ENCODE data around the gene LEPROT.
A peak's percentile ranks its signal among the peaks of the same experiment; 100 is the strongest.

LEPROT gene

GRCh38 chr1:65422241-65423203, 2.1 kb downstream of the LEPROT start:
- Histone ChIP-seq H3K4me1 (ENCODE audit: insufficient read depth, low read length) (peaks cover 29% of the 10 kb centered on the region), H3K9me3 (ENCODE audit: insufficient read depth, low read length, severe bottlenecking) (no peaks in the 10 kb centered on the region), H3K4me3 (ENCODE audit: low read depth in 1 of 2, low read length in 2 of 2) (peak overlapping the region in 1 of 2 experiments; percentile 70; a peak in 2 of 4 replicates)

GRCh38 chr1:65423884-65424572, 3.6 kb downstream of the LEPROT start:
- H3K79me2 ChIP-seq (ENCODE audit: insufficient read depth, low read length): peaks cover 21% of the 10 kb centered on the region
- H3K4me3 ChIP-seq (ENCODE audit: low read depth in 1 of 2, low read length in 2 of 2): no peak overlapping the region
- no peak overlapping the region for H3K9ac ChIP-seq (ENCODE audit: low read depth, low read length)
- peaks cover 29% of the 10 kb centered on the region for H3K4me1 ChIP-seq (ENCODE audit: insufficient read depth, low read length)
- no peak overlapping the region for H3K4me2 ChIP-seq (ENCODE audit: insufficient read depth, low read length)
- no peak overlapping the region for H3K27ac ChIP-seq (ENCODE audit: low read length)
- TF ChIP-seq, protein P1, sequence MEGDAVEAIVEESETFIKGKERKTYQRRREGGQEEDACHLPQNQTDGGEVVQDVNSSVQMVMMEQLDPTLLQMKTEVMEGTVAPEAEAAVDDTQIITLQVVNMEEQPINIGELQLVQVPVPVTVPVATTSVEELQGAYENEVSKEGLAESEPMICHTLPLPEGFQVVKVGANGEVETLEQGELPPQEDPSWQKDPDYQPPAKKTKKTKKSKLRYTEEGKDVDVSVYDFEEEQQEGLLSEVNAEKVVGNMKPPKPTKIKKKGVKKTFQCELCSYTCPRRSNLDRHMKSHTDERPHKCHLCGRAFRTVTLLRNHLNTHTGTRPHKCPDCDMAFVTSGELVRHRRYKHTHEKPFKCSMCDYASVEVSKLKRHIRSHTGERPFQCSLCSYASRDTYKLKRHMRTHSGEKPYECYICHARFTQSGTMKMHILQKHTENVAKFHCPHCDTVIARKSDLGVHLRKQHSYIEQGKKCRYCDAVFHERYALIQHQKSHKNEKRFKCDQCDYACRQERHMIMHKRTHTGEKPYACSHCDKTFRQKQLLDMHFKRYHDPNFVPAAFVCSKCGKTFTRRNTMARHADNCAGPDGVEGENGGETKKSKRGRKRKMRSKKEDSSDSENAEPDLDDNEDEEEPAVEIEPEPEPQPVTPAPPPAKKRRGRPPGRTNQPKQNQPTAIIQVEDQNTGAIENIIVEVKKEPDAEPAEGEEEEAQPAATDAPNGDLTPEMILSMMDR (IDR thresholded peaks at IDR 0.05; ENCODE audit: borderline replicate concordance, extremely low read depth, low read length, poor library complexity, severe bottlenecking): no peak
- no peak for TF ChIP-seq EZH2 (IDR thresholded peaks at IDR 0.05; ENCODE audit: borderline replicate concordance, low read depth, low read length, severe bottlenecking)
- H3K9me3 ChIP-seq (ENCODE audit: insufficient read depth, low read length, severe bottlenecking): no peaks in the 10 kb centered on the region
- DNase-seq: no peak
- no peaks in the 10 kb centered on the region for H4K20me1 ChIP-seq (ENCODE audit: insufficient read depth, low read length)
- no peaks in the 10 kb centered on the region for H3K27me3 ChIP-seq (ENCODE audit: insufficient read depth, low read length, poor library complexity)
- no peak overlapping the region for H2AFZ ChIP-seq (ENCODE audit: low read depth, low read length)
- H3K36me3 ChIP-seq (ENCODE audit: insufficient read depth, low read length): peaks cover 27% of the 10 kb centered on the region
- ATAC-seq (ENCODE audit: insufficient read depth, low read depth): no peak

More at GRCh38 chr1:65422241-65423203, 2.1 kb downstream of the LEPROT start:
- no peaks in the 10 kb centered on the region for H4K20me1 ChIP-seq (ENCODE audit: insufficient read depth, low read length)
- peaks cover 22% of the 10 kb centered on the region for H3K36me3 ChIP-seq (ENCODE audit: insufficient read depth, low read length)
- H3K9ac ChIP-seq (ENCODE audit: low read depth, low read length): peak overlapping the region; percentile 73; the same call in 1 of the 2 replicates
- no peak overlapping the region for H2AFZ ChIP-seq (ENCODE audit: low read depth, low read length)
- ATAC-seq (ENCODE audit: insufficient read depth, low read depth) (no peak), DNase-seq (no peak)
- TF ChIP-seq, protein P1 (IDR thresholded peaks at IDR 0.05; ENCODE audit: borderline replicate concordance, extremely low read depth, low read length, poor library complexity, severe bottlenecking): no peak
- TF ChIP-seq EZH2 (IDR thresholded peaks at IDR 0.05; ENCODE audit: borderline replicate concordance, low read depth, low read length, severe bottlenecking): no peak
- H3K27me3 ChIP-seq (ENCODE audit: insufficient read depth, low read length, poor library complexity): no peaks in the 10 kb centered on the region
- H3K79me2 ChIP-seq (ENCODE audit: insufficient read depth, low read length): peaks cover 21% of the 10 kb centered on the region
- no peak overlapping the region for H3K27ac ChIP-seq (ENCODE audit: low read length)
- H3K4me2 ChIP-seq (ENCODE audit: insufficient read depth, low read length): peak overlapping the region; percentile 60

GRCh38 chr1:65424573-65424889, 4.1 kb downstream of the LEPROT start:
- Histone ChIP-seq H2AFZ (ENCODE audit: low read depth, low read length) (no peak overlapping the region), H3K36me3 (ENCODE audit: insufficient read depth, low read length) (peaks cover 27% of the 10 kb centered on the region), H3K4me1 (ENCODE audit: insufficient read depth, low read length) (peaks cover 24% of the 10 kb centered on the region), H3K79me2 (ENCODE audit: insufficient read depth, low read length) (peaks cover 21% of the 10 kb centered on the region), H3K9ac (ENCODE audit: low read depth, low read length) (no peak overlapping the region), H3K27ac (ENCODE audit: low read length) (no peak overlapping the region), H3K27me3 (ENCODE audit: insufficient read depth, low read length, poor library complexity) (no peaks in the 10 kb centered on the region), H4K20me1 (ENCODE audit: insufficient read depth, low read length) (no peaks in the 10 kb centered on the region), H3K9me3 (ENCODE audit: insufficient read depth, low read length, severe bottlenecking) (no peaks in the 10 kb centered on the region), H3K4me2 (ENCODE audit: insufficient read depth, low read length) (no peak overlapping the region), H3K4me3 (ENCODE audit: low read depth in 1 of 2, low read length in 2 of 2) (no peak overlapping the region)
- ATAC-seq (ENCODE audit: insufficient read depth, low read depth): no peak
- no peak for TF ChIP-seq EZH2 (IDR thresholded peaks at IDR 0.05; ENCODE audit: borderline replicate concordance, low read depth, low read length, severe bottlenecking)
- TF ChIP-seq, protein P1 (IDR thresholded peaks at IDR 0.05; ENCODE audit: borderline replicate concordance, extremely low read depth, low read length, poor library complexity, severe bottlenecking): no peak
- DNase-seq: no peak

All from DND-41 (cell line).